ENCODE data around the gene OTUB1.
A peak's percentile ranks its signal among the peaks of the same experiment; 100 is the strongest.

OTUB1 gene

GRCh38 chr11:63997104-63997700 lies 11.0 kb downstream of the OTUB1 start:
- no peak for TF ChIP-seq CTCF (IDR thresholded peaks at IDR 0.05; ENCODE audit: extremely low read depth, missing control alignments)
- DNase-seq (ENCODE audit: low spot score) = no peak

- no peak for DNase-seq (ENCODE audit: low spot score)
- TF ChIP-seq CTCF (IDR thresholded peaks at IDR 0.05; ENCODE audit: extremely low read depth, missing control alignments) = no peak
Observed at GRCh38 chr11:63997801-63998337, 11.6 kb downstream of the OTUB1 start.

- no peak for DNase-seq (ENCODE audit: low spot score)
- TF ChIP-seq CTCF (IDR thresholded peaks at IDR 0.05; ENCODE audit: extremely low read depth, missing control alignments) = no peak
Observed at GRCh38 chr11:63998558-63999348, 12.5 kb downstream of the OTUB1 start.

- TF ChIP-seq CTCF (IDR thresholded peaks at IDR 0.05; ENCODE audit: extremely low read depth, missing control alignments) = no peak
- DNase-seq (ENCODE audit: low spot score) = peak; percentile 86
Observed at GRCh38 chr11:63999349-64000025, 13.2 kb downstream of the OTUB1 start.

- peak; percentile 83 for TF ChIP-seq CTCF (IDR thresholded peaks at IDR 0.05; ENCODE audit: extremely low read depth, missing control alignments)
- peak; percentile 97 for DNase-seq (ENCODE audit: low spot score)
Observed at GRCh38 chr11:64000026-64000739, 13.9 kb downstream of the OTUB1 start.

GRCh38 chr11:64000740-64001483 lies 14.7 kb downstream of the OTUB1 start:
- TF ChIP-seq CTCF (IDR thresholded peaks at IDR 0.05; ENCODE audit: extremely low read depth, missing control alignments) = no peak
- DNase-seq (ENCODE audit: low spot score) = no peak

Data from GM20000 (cell line).